T-helper 1 cell treated with Interleukin-12 subunit alpha and Interleukin-12 subunit beta and Interleukin-4 antibody, amounts not matched to agents 30 μg/mL and 1 μg/mL, for 36 hours (primary cell): ENCODE results near the gene C15orf39.
"Not testable (repeated sequence)": the region's sequence is repeated elsewhere in the genome, so short reads cannot be mapped to it uniquely, and the experiment has no call there.

ENCODE experiments used
- H3K27ac Mint-ChIP-seq: one replicate; pipeline ENCODE4 v1.8.0; 2021; ENCODE audit warnings: mild to moderate bottlenecking, mixed read lengths
- H3K27me3 Mint-ChIP-seq: one replicate; pipeline ENCODE4 v1.8.0; 2021; ENCODE audit warnings: low read depth, mixed read lengths
- H3K36me3 Mint-ChIP-seq: one replicate; pipeline ENCODE4 v1.8.0; 2021; ENCODE audit warnings: low read depth, mixed read lengths
- H3K4me1 Mint-ChIP-seq: one replicate; pipeline ENCODE4 v1.8.0; 2021; ENCODE audit warnings: low read depth, mixed read lengths
- H3K4me3 Mint-ChIP-seq: one replicate; pipeline ENCODE4 v1.8.0; 2021; ENCODE audit warnings: mild to moderate bottlenecking, moderate library complexity, mixed read lengths
- H3K9me3 Mint-ChIP-seq: one replicate; pipeline ENCODE4 v1.8.0; 2021; ENCODE audit warnings: mixed read lengths

C15orf39 gene

GRCh38 chr15:75224281-75224680, 22.6 kb downstream of the C15orf39 start:
- Mint-ChIP-seq H3K4me1 (no peaks in the 10 kb centered on the region), H3K36me3 (no peaks in the 10 kb centered on the region), H3K27ac (no peak overlapping the region), H3K4me3 (no peak overlapping the region), H3K27me3 (no peaks in the 10 kb centered on the region), H3K9me3 (no peaks in the 10 kb centered on the region)

GRCh38 chr15:75225102-75225836, 23.6 kb downstream of the C15orf39 start:
- not testable (repeated sequence) for H3K4me1 Mint-ChIP-seq, H3K36me3 Mint-ChIP-seq, H3K4me3 Mint-ChIP-seq, H3K9me3 Mint-ChIP-seq, H3K27me3 Mint-ChIP-seq, H3K27ac Mint-ChIP-seq

- no peak overlapping the region for H3K4me3 Mint-ChIP-seq
- no peaks in the 10 kb centered on the region for H3K27me3 Mint-ChIP-seq
- no peaks in the 10 kb centered on the region for H3K4me1 Mint-ChIP-seq
- H3K9me3 Mint-ChIP-seq: no peaks in the 10 kb centered on the region
- H3K36me3 Mint-ChIP-seq: no peaks in the 10 kb centered on the region
- no peak overlapping the region for H3K27ac Mint-ChIP-seq
Observed at GRCh38 chr15:75225951-75226732, 24.5 kb downstream of the C15orf39 start.

- not testable (repeated sequence) for H3K27me3 Mint-ChIP-seq
Observed at GRCh38 chr15:75227112-75227511, 25.4 kb downstream of the C15orf39 start.

GRCh38 chr15:75227663-75228280, 26.1 kb downstream of the C15orf39 start:
- no peaks in the 10 kb centered on the region for H3K27me3 Mint-ChIP-seq
- H3K4me3 Mint-ChIP-seq: no peak overlapping the region
- no peaks in the 10 kb centered on the region for H3K36me3 Mint-ChIP-seq
- H3K4me1 Mint-ChIP-seq: no peaks in the 10 kb centered on the region
- no peaks in the 10 kb centered on the region for H3K9me3 Mint-ChIP-seq
- no peak overlapping the region for H3K27ac Mint-ChIP-seq

More at GRCh38 chr15:75227112-75227511, 25.4 kb downstream of the C15orf39 start:
- H3K36me3 Mint-ChIP-seq, H3K4me1 Mint-ChIP-seq, H3K4me3 Mint-ChIP-seq, H3K27ac Mint-ChIP-seq, H3K9me3 Mint-ChIP-seq: not testable (repeated sequence)

GRCh38 chr15:75228787-75229186, 27.1 kb downstream of the C15orf39 start:
- H3K36me3 Mint-ChIP-seq: no peaks in the 10 kb centered on the region
- no peaks in the 10 kb centered on the region for H3K9me3 Mint-ChIP-seq
- no peaks in the 10 kb centered on the region for H3K27me3 Mint-ChIP-seq
- no peaks in the 10 kb centered on the region for H3K4me1 Mint-ChIP-seq
- H3K27ac Mint-ChIP-seq: no peak overlapping the region
- H3K4me3 Mint-ChIP-seq: no peak overlapping the region

- Mint-ChIP-seq H3K4me3 (no peak overlapping the region), H3K27me3 (no peaks in the 10 kb centered on the region), H3K36me3 (no peaks in the 10 kb centered on the region), H3K9me3 (no peaks in the 10 kb centered on the region), H3K4me1 (no peaks in the 10 kb centered on the region), H3K27ac (no peak overlapping the region)
Observed at GRCh38 chr15:75229191-75230015, 27.7 kb downstream of the C15orf39 start.

GRCh38 chr15:75230016-75230343, 28.3 kb downstream of the C15orf39 start:
- Mint-ChIP-seq H3K27ac (no peak overlapping the region), H3K27me3 (no peaks in the 10 kb centered on the region), H3K4me3 (no peak overlapping the region), H3K4me1 (no peaks in the 10 kb centered on the region), H3K36me3 (no peaks in the 10 kb centered on the region), H3K9me3 (no peaks in the 10 kb centered on the region)

- no peak overlapping the region for H3K27ac Mint-ChIP-seq
- H3K4me1 Mint-ChIP-seq: no peaks in the 10 kb centered on the region
- H3K36me3 Mint-ChIP-seq: no peaks in the 10 kb centered on the region
- H3K9me3 Mint-ChIP-seq: no peaks in the 10 kb centered on the region
- H3K4me3 Mint-ChIP-seq: no peak overlapping the region
- no peaks in the 10 kb centered on the region for H3K27me3 Mint-ChIP-seq
Observed at GRCh38 chr15:75230551-75231371, 29.1 kb downstream of the C15orf39 start.

GRCh38 chr15:75231836-75232235, 30.2 kb downstream of the C15orf39 start:
- H3K27ac Mint-ChIP-seq: no peak overlapping the region
- H3K9me3 Mint-ChIP-seq: no peaks in the 10 kb centered on the region
- no peaks in the 10 kb centered on the region for H3K36me3 Mint-ChIP-seq
- no peaks in the 10 kb centered on the region for H3K4me1 Mint-ChIP-seq
- no peaks in the 10 kb centered on the region for H3K27me3 Mint-ChIP-seq
- H3K4me3 Mint-ChIP-seq: no peak overlapping the region

- Mint-ChIP-seq H3K36me3 (no peaks in the 10 kb centered on the region), H3K27me3 (no peaks in the 10 kb centered on the region), H3K4me3 (no peak overlapping the region), H3K27ac (no peak overlapping the region), H3K9me3 (no peaks in the 10 kb centered on the region), H3K4me1 (no peaks in the 10 kb centered on the region)
Observed at GRCh38 chr15:75232252-75232813, 30.7 kb downstream of the C15orf39 start.

GRCh38 chr15:75232826-75233503, 31.3 kb downstream of the C15orf39 start:
- H3K4me3 Mint-ChIP-seq: no peak overlapping the region
- no peaks in the 10 kb centered on the region for H3K27me3 Mint-ChIP-seq

GRCh38 chr15:75233504-75234190, 32.0 kb downstream of the C15orf39 start:
- H3K4me1 Mint-ChIP-seq: no peaks in the 10 kb centered on the region
- H3K36me3 Mint-ChIP-seq: no peaks in the 10 kb centered on the region
- H3K9me3 Mint-ChIP-seq: no peaks in the 10 kb centered on the region
- no peak overlapping the region for H3K4me3 Mint-ChIP-seq
- no peaks in the 10 kb centered on the region for H3K27me3 Mint-ChIP-seq
- H3K27ac Mint-ChIP-seq: no peak overlapping the region

More at GRCh38 chr15:75232826-75233503, 31.3 kb downstream of the C15orf39 start:
- H3K27ac Mint-ChIP-seq: no peak overlapping the region
- H3K4me1 Mint-ChIP-seq: no peaks in the 10 kb centered on the region
- H3K36me3 Mint-ChIP-seq: no peaks in the 10 kb centered on the region
- no peaks in the 10 kb centered on the region for H3K9me3 Mint-ChIP-seq
